WTC11 (cell line): ENCODE data around the gene CBX5. TPM values are rescaled to one million over a fixed set of nuclear protein-coding genes. Genes with fewer than 3 reads are reported as not detected.

Experiments
- ATF2 ChIP-seq: sonication (generic); formaldehyde crosslinking; IDR thresholded peaks from 2 replicates; pipeline ENCODE4 v1.8.1; 2022; ENCODE audit warnings: low read depth, missing genetic modification reagents, borderline replicate concordance
- CBFB ChIP-seq: sonication (generic); formaldehyde crosslinking; IDR thresholded peaks from 2 replicates; pipeline ENCODE4 v1.8.1; 2022; ENCODE audit warnings: mild to moderate bottlenecking, low read depth, missing genetic modification reagents
- EMX1 ChIP-seq: fragments of 250-450 bp; sonication (Bioruptor Pico); IDR thresholded peaks from 2 replicates; pipeline ENCODE4 v1.8.0; 2021; ENCODE audit warnings: mild to moderate bottlenecking
- FOXP1 ChIP-seq: sonication (generic); formaldehyde crosslinking; IDR thresholded peaks from 2 replicates; pipeline ENCODE4 v1.8.0; 2022; ENCODE audit warnings: missing genetic modification reagents, mild to moderate bottlenecking, moderate library complexity, borderline replicate concordance
- JUN ChIP-seq: sonication (generic); formaldehyde crosslinking; IDR thresholded peaks from 2 replicates; pipeline ENCODE4 v1.8.0; 2023; ENCODE audit warnings: mild to moderate bottlenecking, missing genetic modification reagents
- KAT7 ChIP-seq: sonication (generic); formaldehyde crosslinking; IDR thresholded peaks from 2 replicates; pipeline ENCODE4 v1.8.1; 2023; ENCODE audit warnings: missing genetic modification reagents, mild to moderate bottlenecking, borderline replicate concordance
- MAX ChIP-seq: sonication (generic); formaldehyde crosslinking; IDR thresholded peaks from 2 replicates; pipeline ENCODE4 v1.8.0; 2022; ENCODE audit warnings: mild to moderate bottlenecking, missing genetic modification reagents
- RORB ChIP-seq: fragments of 250-450 bp; sonication (Bioruptor Pico); IDR thresholded peaks from 2 replicates; pipeline ENCODE4 v1.9.0; 2021; ENCODE audit warnings: mild to moderate bottlenecking
- SMAD3 ChIP-seq: sonication (generic); formaldehyde crosslinking; IDR thresholded peaks from 2 replicates; pipeline ENCODE4 v1.8.0; 2022; ENCODE audit warnings: missing genetic modification reagents, mild to moderate bottlenecking, borderline replicate concordance
- TCF7 ChIP-seq: sonication (generic); formaldehyde crosslinking; IDR thresholded peaks from 2 replicates; pipeline ENCODE4 v1.8.0; 2022; ENCODE audit warnings: mild to moderate bottlenecking, low read depth, missing genetic modification reagents, moderate library complexity
- TP53 ChIP-seq: sonication (generic); formaldehyde crosslinking; IDR thresholded peaks from 2 replicates; pipeline ENCODE4 v1.8.1; 2023; ENCODE audit warnings: mild to moderate bottlenecking, missing genetic modification reagents
- ZBTB21 ChIP-seq: sonication (generic); formaldehyde crosslinking; IDR thresholded peaks from 2 replicates; pipeline ENCODE4 v1.8.1; 2023; ENCODE audit warnings: mild to moderate bottlenecking, missing genetic modification reagents, borderline replicate concordance
- ZNF121 ChIP-seq: sonication (generic); formaldehyde crosslinking; IDR thresholded peaks from 2 replicates; pipeline ENCODE4 v1.8.0; 2023; ENCODE audit warnings: missing genetic modification reagents
- ZNF219 ChIP-seq: sonication (generic); formaldehyde crosslinking; IDR thresholded peaks from 2 replicates; pipeline ENCODE4 v1.8.0; 2023; ENCODE audit warnings: missing genetic modification reagents, mild to moderate bottlenecking, borderline replicate concordance
- ZNF263 ChIP-seq: sonication (generic); formaldehyde crosslinking; IDR thresholded peaks from 2 replicates; pipeline ENCODE4 v1.8.1; 2022; ENCODE audit warnings: low read depth, mild to moderate bottlenecking, moderate library complexity, missing genetic modification reagents
- ZNF317 ChIP-seq: sonication (generic); formaldehyde crosslinking; IDR thresholded peaks from 2 replicates; pipeline ENCODE4 v1.8.1; 2023; ENCODE audit warnings: low read depth, mild to moderate bottlenecking, moderate library complexity, missing genetic modification reagents, borderline replicate concordance
- ZNF396 ChIP-seq: fragments of 250-450 bp; sonication (Bioruptor Pico); IDR thresholded peaks from 2 replicates; pipeline ENCODE4 v1.8.0; 2021; ENCODE audit warnings: mild to moderate bottlenecking, moderate library complexity, borderline replicate concordance
- total RNA-seq: library from RNA; stranded (reverse); gene quantifications from 3 replicates; pipeline ENCODE4 v1.2.3, GENCODE V29; 2021
- TF ChIP-seq, protein P1 (sequence below): fragments of 250-450 bp; sonication (Bioruptor Pico); IDR thresholded peaks from 2 replicates; pipeline ENCODE4 v1.9.0; 2021; ENCODE audit warnings: mild to moderate bottlenecking, borderline replicate concordance
- TF ChIP-seq, protein P2 (sequence below): sonication (generic); formaldehyde crosslinking; IDR thresholded peaks from 2 replicates; pipeline ENCODE4 v1.8.0; 2023; ENCODE audit warnings: mild to moderate bottlenecking, missing genetic modification reagents
- TF ChIP-seq, protein P3 (sequence below): sonication (generic); formaldehyde crosslinking; IDR thresholded peaks from 2 replicates; pipeline ENCODE4 v1.8.0; 2022; ENCODE audit warnings: mild to moderate bottlenecking, missing genetic modification reagents
- TF ChIP-seq, protein P4 (sequence below): sonication (generic); formaldehyde crosslinking; IDR thresholded peaks from 2 replicates; pipeline ENCODE4 v1.8.1; 2022; ENCODE audit warnings: mild to moderate bottlenecking, missing genetic modification reagents, moderate library complexity, borderline replicate concordance
- TF ChIP-seq, protein P5 (sequence below): sonication (generic); formaldehyde crosslinking; IDR thresholded peaks from 2 replicates; pipeline ENCODE4 v1.8.1; 2022; ENCODE audit warnings: low read depth, mild to moderate bottlenecking, moderate library complexity, missing genetic modification reagents, borderline replicate concordance
- TF ChIP-seq, protein P6 (sequence below): sonication (generic); formaldehyde crosslinking; IDR thresholded peaks from 2 replicates; pipeline ENCODE4 v1.8.1; 2022; ENCODE audit warnings: missing genetic modification reagents, borderline replicate concordance

CBX5 gene
- total RNA-seq, 1 experiment from 2014 or later, result 182 TPM

GRCh38 chr12:54300732-54301427 is 21.0 kb upstream of the CBX5 start, which contains the start of gene NFE2 (continued):
- TF ChIP-seq, protein P1, sequence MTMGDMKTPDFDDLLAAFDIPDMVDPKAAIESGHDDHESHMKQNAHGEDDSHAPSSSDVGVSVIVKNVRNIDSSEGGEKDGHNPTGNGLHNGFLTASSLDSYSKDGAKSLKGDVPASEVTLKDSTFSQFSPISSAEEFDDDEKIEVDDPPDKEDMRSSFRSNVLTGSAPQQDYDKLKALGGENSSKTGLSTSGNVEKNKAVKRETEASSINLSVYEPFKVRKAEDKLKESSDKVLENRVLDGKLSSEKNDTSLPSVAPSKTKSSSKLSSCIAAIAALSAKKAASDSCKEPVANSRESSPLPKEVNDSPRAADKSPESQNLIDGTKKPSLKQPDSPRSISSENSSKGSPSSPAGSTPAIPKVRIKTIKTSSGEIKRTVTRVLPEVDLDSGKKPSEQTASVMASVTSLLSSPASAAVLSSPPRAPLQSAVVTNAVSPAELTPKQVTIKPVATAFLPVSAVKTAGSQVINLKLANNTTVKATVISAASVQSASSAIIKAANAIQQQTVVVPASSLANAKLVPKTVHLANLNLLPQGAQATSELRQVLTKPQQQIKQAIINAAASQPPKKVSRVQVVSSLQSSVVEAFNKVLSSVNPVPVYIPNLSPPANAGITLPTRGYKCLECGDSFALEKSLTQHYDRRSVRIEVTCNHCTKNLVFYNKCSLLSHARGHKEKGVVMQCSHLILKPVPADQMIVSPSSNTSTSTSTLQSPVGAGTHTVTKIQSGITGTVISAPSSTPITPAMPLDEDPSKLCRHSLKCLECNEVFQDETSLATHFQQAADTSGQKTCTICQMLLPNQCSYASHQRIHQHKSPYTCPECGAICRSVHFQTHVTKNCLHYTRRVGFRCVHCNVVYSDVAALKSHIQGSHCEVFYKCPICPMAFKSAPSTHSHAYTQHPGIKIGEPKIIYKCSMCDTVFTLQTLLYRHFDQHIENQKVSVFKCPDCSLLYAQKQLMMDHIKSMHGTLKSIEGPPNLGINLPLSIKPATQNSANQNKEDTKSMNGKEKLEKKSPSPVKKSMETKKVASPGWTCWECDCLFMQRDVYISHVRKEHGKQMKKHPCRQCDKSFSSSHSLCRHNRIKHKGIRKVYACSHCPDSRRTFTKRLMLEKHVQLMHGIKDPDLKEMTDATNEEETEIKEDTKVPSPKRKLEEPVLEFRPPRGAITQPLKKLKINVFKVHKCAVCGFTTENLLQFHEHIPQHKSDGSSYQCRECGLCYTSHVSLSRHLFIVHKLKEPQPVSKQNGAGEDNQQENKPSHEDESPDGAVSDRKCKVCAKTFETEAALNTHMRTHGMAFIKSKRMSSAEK (CRISPR knock-in tag), result no peak
- TF ChIP-seq ZNF121 (CRISPR knock-in tag), result no peak
- TF ChIP-seq ZNF317, result no peak
- TF ChIP-seq, protein P2, sequence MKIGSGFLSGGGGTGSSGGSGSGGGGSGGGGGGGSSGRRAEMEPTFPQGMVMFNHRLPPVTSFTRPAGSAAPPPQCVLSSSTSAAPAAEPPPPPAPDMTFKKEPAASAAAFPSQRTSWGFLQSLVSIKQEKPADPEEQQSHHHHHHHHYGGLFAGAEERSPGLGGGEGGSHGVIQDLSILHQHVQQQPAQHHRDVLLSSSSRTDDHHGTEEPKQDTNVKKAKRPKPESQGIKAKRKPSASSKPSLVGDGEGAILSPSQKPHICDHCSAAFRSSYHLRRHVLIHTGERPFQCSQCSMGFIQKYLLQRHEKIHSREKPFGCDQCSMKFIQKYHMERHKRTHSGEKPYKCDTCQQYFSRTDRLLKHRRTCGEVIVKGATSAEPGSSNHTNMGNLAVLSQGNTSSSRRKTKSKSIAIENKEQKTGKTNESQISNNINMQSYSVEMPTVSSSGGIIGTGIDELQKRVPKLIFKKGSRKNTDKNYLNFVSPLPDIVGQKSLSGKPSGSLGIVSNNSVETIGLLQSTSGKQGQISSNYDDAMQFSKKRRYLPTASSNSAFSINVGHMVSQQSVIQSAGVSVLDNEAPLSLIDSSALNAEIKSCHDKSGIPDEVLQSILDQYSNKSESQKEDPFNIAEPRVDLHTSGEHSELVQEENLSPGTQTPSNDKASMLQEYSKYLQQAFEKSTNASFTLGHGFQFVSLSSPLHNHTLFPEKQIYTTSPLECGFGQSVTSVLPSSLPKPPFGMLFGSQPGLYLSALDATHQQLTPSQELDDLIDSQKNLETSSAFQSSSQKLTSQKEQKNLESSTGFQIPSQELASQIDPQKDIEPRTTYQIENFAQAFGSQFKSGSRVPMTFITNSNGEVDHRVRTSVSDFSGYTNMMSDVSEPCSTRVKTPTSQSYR (CRISPR knock-in tag), result no peak
- TF ChIP-seq EMX1 (CRISPR knock-in tag), result no peak
- no peak for TF ChIP-seq ZBTB21 (CRISPR knock-in tag)
- TF ChIP-seq, protein P3, sequence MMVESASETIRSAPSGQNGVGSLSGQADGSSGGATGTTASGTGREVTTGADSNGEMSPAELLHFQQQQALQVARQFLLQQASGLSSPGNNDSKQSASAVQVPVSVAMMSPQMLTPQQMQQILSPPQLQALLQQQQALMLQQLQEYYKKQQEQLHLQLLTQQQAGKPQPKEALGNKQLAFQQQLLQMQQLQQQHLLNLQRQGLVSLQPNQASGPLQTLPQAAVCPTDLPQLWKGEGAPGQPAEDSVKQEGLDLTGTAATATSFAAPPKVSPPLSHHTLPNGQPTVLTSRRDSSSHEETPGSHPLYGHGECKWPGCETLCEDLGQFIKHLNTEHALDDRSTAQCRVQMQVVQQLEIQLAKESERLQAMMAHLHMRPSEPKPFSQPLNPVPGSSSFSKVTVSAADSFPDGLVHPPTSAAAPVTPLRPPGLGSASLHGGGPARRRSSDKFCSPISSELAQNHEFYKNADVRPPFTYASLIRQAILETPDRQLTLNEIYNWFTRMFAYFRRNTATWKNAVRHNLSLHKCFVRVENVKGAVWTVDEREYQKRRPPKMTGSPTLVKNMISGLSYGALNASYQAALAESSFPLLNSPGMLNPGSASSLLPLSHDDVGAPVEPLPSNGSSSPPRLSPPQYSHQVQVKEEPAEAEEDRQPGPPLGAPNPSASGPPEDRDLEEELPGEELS (CRISPR knock-in tag), result no peak
- no peak for TF ChIP-seq JUN (CRISPR knock-in tag)
- 0 out of 2 replicates have a peak, but pooled peaks have one; percentile 47 for TF ChIP-seq MAX (CRISPR knock-in tag)
- no peak for TF ChIP-seq TP53 (CRISPR knock-in tag)
- TF ChIP-seq RORB, result no peak
- TF ChIP-seq, protein P4, sequence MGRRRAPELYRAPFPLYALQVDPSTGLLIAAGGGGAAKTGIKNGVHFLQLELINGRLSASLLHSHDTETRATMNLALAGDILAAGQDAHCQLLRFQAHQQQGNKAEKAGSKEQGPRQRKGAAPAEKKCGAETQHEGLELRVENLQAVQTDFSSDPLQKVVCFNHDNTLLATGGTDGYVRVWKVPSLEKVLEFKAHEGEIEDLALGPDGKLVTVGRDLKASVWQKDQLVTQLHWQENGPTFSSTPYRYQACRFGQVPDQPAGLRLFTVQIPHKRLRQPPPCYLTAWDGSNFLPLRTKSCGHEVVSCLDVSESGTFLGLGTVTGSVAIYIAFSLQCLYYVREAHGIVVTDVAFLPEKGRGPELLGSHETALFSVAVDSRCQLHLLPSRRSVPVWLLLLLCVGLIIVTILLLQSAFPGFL, result no peak
- TF ChIP-seq ZNF396 (CRISPR knock-in tag), result no peak
- TF ChIP-seq FOXP1 (CRISPR knock-in tag), result peak; percentile 29; the same call in 1 of the 2 replicates
- TF ChIP-seq, protein P5, sequence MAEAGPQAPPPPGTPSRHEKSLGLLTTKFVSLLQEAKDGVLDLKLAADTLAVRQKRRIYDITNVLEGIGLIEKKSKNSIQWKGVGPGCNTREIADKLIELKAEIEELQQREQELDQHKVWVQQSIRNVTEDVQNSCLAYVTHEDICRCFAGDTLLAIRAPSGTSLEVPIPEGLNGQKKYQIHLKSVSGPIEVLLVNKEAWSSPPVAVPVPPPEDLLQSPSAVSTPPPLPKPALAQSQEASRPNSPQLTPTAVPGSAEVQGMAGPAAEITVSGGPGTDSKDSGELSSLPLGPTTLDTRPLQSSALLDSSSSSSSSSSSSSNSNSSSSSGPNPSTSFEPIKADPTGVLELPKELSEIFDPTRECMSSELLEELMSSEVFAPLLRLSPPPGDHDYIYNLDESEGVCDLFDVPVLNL (CRISPR knock-in tag), result no peak
- no peak for TF ChIP-seq ZNF219 (CRISPR knock-in tag)
- TF ChIP-seq ATF2 (CRISPR knock-in tag), result no peak
- TF ChIP-seq ZNF263 (CRISPR knock-in tag), result no peak
- no peak for TF ChIP-seq TCF7 (CRISPR knock-in tag)
- TF ChIP-seq, protein P6, sequence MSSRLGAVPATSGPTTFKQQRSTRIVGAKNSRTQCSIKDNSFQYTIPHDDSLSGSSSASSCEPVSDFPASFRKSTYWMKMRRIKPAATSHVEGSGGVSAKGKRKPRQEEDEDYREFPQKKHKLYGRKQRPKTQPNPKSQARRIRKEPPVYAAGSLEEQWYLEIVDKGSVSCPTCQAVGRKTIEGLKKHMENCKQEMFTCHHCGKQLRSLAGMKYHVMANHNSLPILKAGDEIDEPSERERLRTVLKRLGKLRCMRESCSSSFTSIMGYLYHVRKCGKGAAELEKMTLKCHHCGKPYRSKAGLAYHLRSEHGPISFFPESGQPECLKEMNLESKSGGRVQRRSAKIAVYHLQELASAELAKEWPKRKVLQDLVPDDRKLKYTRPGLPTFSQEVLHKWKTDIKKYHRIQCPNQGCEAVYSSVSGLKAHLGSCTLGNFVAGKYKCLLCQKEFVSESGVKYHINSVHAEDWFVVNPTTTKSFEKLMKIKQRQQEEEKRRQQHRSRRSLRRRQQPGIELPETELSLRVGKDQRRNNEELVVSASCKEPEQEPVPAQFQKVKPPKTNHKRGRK (CRISPR knock-in tag), result no peak
- TF ChIP-seq SMAD3 (CRISPR knock-in tag), result 0 out of 2 replicates have a peak, but pooled peaks have one; percentile 30
- 0 out of 2 replicates have a peak, but pooled peaks have one; percentile 45 for TF ChIP-seq KAT7 (CRISPR knock-in tag)
- no peak for TF ChIP-seq CBFB (CRISPR knock-in tag)
